Mucosa of descending colon (tissue), 3 donors: ENCODE measurements around the gene UBL4B. TPM values are rescaled to one million over a fixed set of nuclear protein-coding genes. Genes with fewer than 3 reads are reported as not detected.

ENCODE experiments used
- ATAC-seq: fragments of 200-7000 bp; cut with Tn5 transposase; one replicate; pipeline ENCODE4 v1.9.1; 2020; ENCODE audit warnings: mild to moderate bottlenecking, moderate library complexity
- DNase-seq, 3 donors: peaks; one replicate each; pipeline ENCODE4 v3.0.0-alpha.2; 2020
- H3K36me3 ChIP-seq: fragments of 200-600 bp; one replicate; pipeline ENCODE4 v1.8.0; 2021; ENCODE audit warnings: low read depth, mild to moderate bottlenecking
- H3K4me1 ChIP-seq: fragments of 200-600 bp; one replicate; pipeline ENCODE4 v1.8.0; 2021; ENCODE audit warnings: low read depth, mild to moderate bottlenecking
- H3K4me3 ChIP-seq: fragments of 200-600 bp; one replicate; pipeline ENCODE4 v1.8.0; 2021; ENCODE audit warnings: mild to moderate bottlenecking
- H3K9me3 ChIP-seq: fragments of 200-600 bp; one replicate; pipeline ENCODE4 v1.8.0; 2021; ENCODE audit warnings: mild to moderate bottlenecking
- intact Hi-C, 2 donors: fragments of 100-400 bp; cut with DNase I in 1 of 2; cut with micrococcal nuclease in 1 of 2; formaldehyde crosslinking; loops; one replicate each; pipeline versions ENCODE4 v1.11.0 to v1.11.1; 2022; cut with DNase I, micrococcal nuclease
- total RNA-seq, 3 donors: library from RNA; stranded (reverse); fragmentation: NEBNext Ultra II Directional in 2 of 3; extraction: Animal tissue kit (Norgen Biotek cat#: 25700) in 2 of 3; gene quantifications; one replicate each; pipeline versions ENCODE4 v1.2.1 to v1.2.4, GENCODE V29; 2021 to 2023
- TF ChIP-seq, protein P1 (sequence below): fragments of 200-600 bp; IDR thresholded peaks from one replicate; pipeline ENCODE4 v1.8.0; 2022; ENCODE audit warnings: antibody characterized with exemption, mild to moderate bottlenecking
- donor health status: DM: no; HTN: no; CAD: no; lungs with moderate emphysema.
- donor health status: DM: no; HTN: no; CAD: no.
- donor health status: DM: no; HTN: yes; CAD: no.

UBL4B gene
- total RNA-seq, 3 donors from 2014 or later, result not detected

DNA sequence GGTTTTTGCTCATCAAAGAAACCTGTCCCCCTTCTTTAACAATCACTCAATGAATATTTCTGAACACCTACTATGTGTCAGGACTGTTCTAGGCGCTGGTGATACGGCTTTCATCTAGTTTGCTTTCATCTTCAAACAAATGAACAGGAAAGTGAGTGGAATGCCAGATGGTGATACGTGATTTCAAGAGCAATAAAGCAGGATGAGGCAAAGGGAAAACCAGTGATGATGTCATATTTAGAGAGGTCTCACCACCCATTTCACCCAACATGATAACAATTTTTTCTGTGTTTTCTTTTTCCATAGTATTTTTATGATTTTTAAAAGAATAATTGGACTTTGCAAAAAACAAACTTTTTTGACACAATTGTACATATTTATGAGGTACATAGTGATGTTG is 26.7 kb downstream of the UBL4B start:
- TF ChIP-seq, protein P1, sequence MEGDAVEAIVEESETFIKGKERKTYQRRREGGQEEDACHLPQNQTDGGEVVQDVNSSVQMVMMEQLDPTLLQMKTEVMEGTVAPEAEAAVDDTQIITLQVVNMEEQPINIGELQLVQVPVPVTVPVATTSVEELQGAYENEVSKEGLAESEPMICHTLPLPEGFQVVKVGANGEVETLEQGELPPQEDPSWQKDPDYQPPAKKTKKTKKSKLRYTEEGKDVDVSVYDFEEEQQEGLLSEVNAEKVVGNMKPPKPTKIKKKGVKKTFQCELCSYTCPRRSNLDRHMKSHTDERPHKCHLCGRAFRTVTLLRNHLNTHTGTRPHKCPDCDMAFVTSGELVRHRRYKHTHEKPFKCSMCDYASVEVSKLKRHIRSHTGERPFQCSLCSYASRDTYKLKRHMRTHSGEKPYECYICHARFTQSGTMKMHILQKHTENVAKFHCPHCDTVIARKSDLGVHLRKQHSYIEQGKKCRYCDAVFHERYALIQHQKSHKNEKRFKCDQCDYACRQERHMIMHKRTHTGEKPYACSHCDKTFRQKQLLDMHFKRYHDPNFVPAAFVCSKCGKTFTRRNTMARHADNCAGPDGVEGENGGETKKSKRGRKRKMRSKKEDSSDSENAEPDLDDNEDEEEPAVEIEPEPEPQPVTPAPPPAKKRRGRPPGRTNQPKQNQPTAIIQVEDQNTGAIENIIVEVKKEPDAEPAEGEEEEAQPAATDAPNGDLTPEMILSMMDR, result no peak
- H3K4me1 ChIP-seq, result no peaks in the 10 kb centered on the region
- DNase-seq (no peak), ATAC-seq (no peak)
- no peak overlapping the region for H3K4me3 ChIP-seq
- intact Hi-C loops, result no loop called here
- H3K36me3 ChIP-seq, result no peaks in the 10 kb centered on the region
- no peaks in the 10 kb centered on the region for H3K9me3 ChIP-seq

GRCh38 chr1:110144366-110144765 is 32.1 kb downstream of the UBL4B start:
- H3K4me1 ChIP-seq, result no peaks in the 10 kb centered on the region
- TF ChIP-seq, protein P1, result no peak
- H3K36me3 ChIP-seq, result no peaks in the 10 kb centered on the region
- ATAC-seq, result no peak
- H3K9me3 ChIP-seq, result no peaks in the 10 kb centered on the region
- no peak overlapping the region for H3K4me3 ChIP-seq
- no peak for DNase-seq
- intact Hi-C loops, result no loop called here

GRCh38 chr1:110148961-110149360 is 36.7 kb downstream of the UBL4B start:
- no peak for DNase-seq
- intact Hi-C loops, result no loop called here
- Histone ChIP-seq H3K36me3 (no peaks in the 10 kb centered on the region), H3K9me3 (no peaks in the 10 kb centered on the region), H3K4me1 (no peaks in the 10 kb centered on the region), H3K4me3 (no peak overlapping the region)
- TF ChIP-seq, protein P1, result no peak
- no peak for ATAC-seq

- Histone ChIP-seq H3K4me3 (no peak within 1 kb of the TSS), H3K4me1 (no peaks in the 10 kb centered on the region), H3K36me3 (no peaks in the 10 kb centered on the region), H3K9me3 (no peaks in the 10 kb centered on the region)
- ATAC-seq (peak; percentile 37), DNase-seq (no peak)
- intact Hi-C loops, result no loop called here
- TF ChIP-seq, protein P1, result no peak
These were observed 38.3 kb downstream of the UBL4B start, which contains the start of gene SLC6A17 for GRCh38 chr1:110150330-110151174. SLC6A17 (plus strand) TSS chr1:110150494; CDS start chr1:110166930, 16,436 bp downstream.

- ATAC-seq (no peak), DNase-seq (no peak)
- Histone ChIP-seq H3K9me3 (no peaks in the 10 kb centered on the region), H3K4me1 (no peaks in the 10 kb centered on the region), H3K4me3 (no peak overlapping the region), H3K36me3 (no peaks in the 10 kb centered on the region)
- TF ChIP-seq, protein P1, result no peak
- intact Hi-C loops, result no loop called here
These were observed 39.0 kb downstream of the UBL4B start for GRCh38 chr1:110151175-110151669.
